Fibroblast of lung (primary cell): ENCODE measurements around the gene VWA7. TPM values are rescaled to one million over a fixed set of nuclear protein-coding genes. Genes with fewer than 3 reads are reported as not detected.

Experiments
- DNase-seq, 2 donors: peaks; one replicate each; pipeline versions ENCODE4 v3.0.0 to v3.0.0-alpha.2; 2010; ENCODE audit warnings: low read depth in 2 of 2
- H2AFZ ChIP-seq: 2 replicates; pipeline ENCODE4 v1.5.1; 2012; ENCODE audit warnings: low read length, control low read depth, inconsistent platforms
- H3K27ac ChIP-seq: 2 replicates; pipeline ENCODE4 v1.5.1; 2011; ENCODE audit warnings: low read length, control low read depth; ENCODE audit not compliant: insufficient read depth
- H3K27me3 ChIP-seq: 2 replicates; pipeline ENCODE4 v1.5.1; 2011; ENCODE audit warnings: mild to moderate bottlenecking, low read length; ENCODE audit not compliant: control insufficient read depth, insufficient read depth
- H3K36me3 ChIP-seq: 2 replicates; pipeline ENCODE4 v1.5.1; 2011; ENCODE audit warnings: low read length; ENCODE audit not compliant: control insufficient read depth, insufficient read depth
- H3K4me1 ChIP-seq: 2 replicates; pipeline ENCODE4 v1.5.1; 2011; ENCODE audit warnings: low read length; ENCODE audit not compliant: control insufficient read depth, insufficient read depth; ENCODE audit errors: extremely low read depth
- H3K4me2 ChIP-seq: 2 replicates; pipeline ENCODE4 v1.5.1; 2011; ENCODE audit warnings: low read length, control low read depth; ENCODE audit not compliant: insufficient read depth; ENCODE audit errors: extremely low read depth
- H3K4me3 ChIP-seq, 4 experiments: fragments of 200-600 bp in 1 of 4; sonication (generic) in 1 of 4; replicated peaks in 1 of 4; 2 replicates each; pipeline ENCODE4 v1.5.1; 2011 to 2016; ENCODE audit warnings: low read length in 4 of 4, low read depth in 3 of 4, mild to moderate bottlenecking in 3 of 4, control low read depth in 2 of 4, inconsistent platforms in 1 of 4, mixed read lengths in 1 of 4; ENCODE audit not compliant: insufficient read depth in 1 of 4; ENCODE audit errors: control extremely low read depth in 1 of 4
- H3K79me2 ChIP-seq: 2 replicates; pipeline ENCODE4 v1.5.1; 2012; ENCODE audit warnings: mild to moderate bottlenecking, low read length, inconsistent platforms; ENCODE audit not compliant: control insufficient read depth, insufficient read depth
- H3K9ac ChIP-seq: 2 replicates; pipeline ENCODE4 v1.5.1; 2011; ENCODE audit warnings: mild to moderate bottlenecking, low read length, control low read depth; ENCODE audit not compliant: insufficient read depth
- H3K9me3 ChIP-seq: 2 replicates; pipeline ENCODE4 v1.5.1; 2012; ENCODE audit warnings: low read depth, low read length; ENCODE audit not compliant: control insufficient read depth, insufficient read depth
- H4K20me1 ChIP-seq: 2 replicates; pipeline ENCODE4 v1.5.1; 2011; ENCODE audit warnings: low read length; ENCODE audit not compliant: control insufficient read depth, insufficient read depth; ENCODE audit errors: extremely low read depth
- CTCF ChIP-seq, 2 donors: IDR thresholded peaks in 1 of 2; conservative IDR thresholded peaks in 1 of 2; 1 replicate in 1 of 2; 2 replicates in 1 of 2; pipeline ENCODE4 v1.5.1; 2011 to 2012; ENCODE audit warnings: low read length in 2 of 2, control low read depth in 1 of 2, inconsistent platforms in 1 of 2, low read depth in 1 of 2, mild to moderate bottlenecking in 1 of 2
- EZH2 ChIP-seq: IDR thresholded peaks from 2 replicates; pipeline ENCODE4 v1.5.1; 2012; ENCODE audit warnings: low read length, control low read depth, mild to moderate bottlenecking; ENCODE audit errors: missing control alignments
- polyA plus RNA-seq, 2 donors: library from polyadenylated mRNA; depleted of rRNA in 1 of 2; stranded (reverse) in 1 of 2; unstranded in 1 of 2; fragments of >200 nt; gene quantifications; 2 replicates each; pipeline ENCODE4 v1.2.1, GENCODE V29; 2011 to 2012; ENCODE audit warnings: missing spikeins in 1 of 2
- total RNA-seq: library from RNA; depleted of rRNA; stranded (reverse); fragments of >200 nt; gene quantifications from 2 replicates; pipeline ENCODE4 v1.2.1, GENCODE V29; 2014

The VWA7 gene
- total and polyA plus RNA-seq, 2 donors (not counting 1 experiment from before 2014, with no cell fraction given), result 0.16 to 0.66 TPM

- Histone ChIP-seq H3K4me2 (no peak overlapping the region), H3K79me2 (peaks cover 20% of the 10 kb centered on the region), H3K36me3 (peaks cover 4% of the 10 kb centered on the region), H3K4me1 (no peaks in the 10 kb centered on the region), H3K27ac (no peak overlapping the region), H3K27me3 (no peaks in the 10 kb centered on the region), H2AFZ (no peak overlapping the region), H3K4me3 (no peak overlapping the region), H4K20me1 (no peaks in the 10 kb centered on the region), H3K9me3 (no peaks in the 10 kb centered on the region), H3K9ac (no peak overlapping the region)
- DNase-seq, result peak in 1 of 2 donors; percentile 70
- TF ChIP-seq EZH2, result no peak
- TF ChIP-seq CTCF (conservative IDR thresholded peaks at IDR 0.05 in 1 of 2, IDR thresholded peaks at IDR 0.05 in 1 of 2; ENCODE audit: low read depth in 1 of 2, low read length in 2 of 2), result no peak
These were observed 15.6 kb upstream of the VWA7 start for GRCh38 chr6:31792761-31793171.

GRCh38 chr6:31792090-31792374 lies 14.9 kb upstream of the VWA7 start:
- TF ChIP-seq EZH2 (no peak), CTCF (conservative IDR thresholded peaks at IDR 0.05 in 1 of 2, IDR thresholded peaks at IDR 0.05 in 1 of 2; ENCODE audit: low read depth in 1 of 2, low read length in 2 of 2) (no peak)
- Histone ChIP-seq H3K4me1 (no peaks in the 10 kb centered on the region), H3K36me3 (peaks cover 4% of the 10 kb centered on the region), H3K9me3 (no peaks in the 10 kb centered on the region), H3K4me2 (no peak overlapping the region), H3K27me3 (no peaks in the 10 kb centered on the region), H3K27ac (no peak overlapping the region), H3K9ac (no peak overlapping the region), H3K4me3 (no peak overlapping the region), H4K20me1 (no peaks in the 10 kb centered on the region), H3K79me2 (peaks cover 20% of the 10 kb centered on the region), H2AFZ (no peak overlapping the region)
- DNase-seq, result no peak

- Histone ChIP-seq H3K9me3 (no peaks in the 10 kb centered on the region), H3K4me1 (no peaks in the 10 kb centered on the region), H3K4me2 (no peak overlapping the region), H3K27ac (no peak overlapping the region), H3K4me3 (no peak overlapping the region), H2AFZ (no peak overlapping the region), H3K79me2 (peaks cover 20% of the 10 kb centered on the region), H4K20me1 (no peaks in the 10 kb centered on the region), H3K9ac (no peak overlapping the region), H3K27me3 (no peaks in the 10 kb centered on the region), H3K36me3 (peaks cover 4% of the 10 kb centered on the region)
- DNase-seq, result peak; percentile 22 to 54
- peak; percentile 64 to 80 for TF ChIP-seq CTCF (conservative IDR thresholded peaks at IDR 0.05 in 1 of 2, IDR thresholded peaks at IDR 0.05 in 1 of 2; ENCODE audit: low read depth in 1 of 2, low read length in 2 of 2)
- no peak for TF ChIP-seq EZH2
These were observed 14.4 kb upstream of the VWA7 start for GRCh38 chr6:31791324-31792089.
